NOMO-1 treated with DMSO at 0.1 percent for 48 hours (cell line): ENCODE results near the gene HLA-DPA1.

Experiments
- DNase-seq: peaks from one replicate; lab custom pipeline; 2025; ENCODE audit not compliant: unreplicated experiment; lab: John Stamatoyannopoulos, UW

The HLA-DPA1 gene

GRCh38 chr6:33018418-33018817, 55.0 kb downstream of the HLA-DPA1 start:
- no peak for DNase-seq

GRCh38 chr6:33017694-33018353, 55.6 kb downstream of the HLA-DPA1 start:
- DNase-seq: peak; percentile 20

GRCh38 chr6:33017018-33017417, 56.4 kb downstream of the HLA-DPA1 start:
- no peak for DNase-seq

GRCh38 chr6:33015798-33016197, 57.7 kb downstream of the HLA-DPA1 start:
- DNase-seq: no peak

- DNase-seq: peak; percentile 89
Observed at GRCh38 chr6:33014841-33015634, 58.4 kb downstream of the HLA-DPA1 start.
